Stimulated activated CD8-positive, alpha-beta memory T cell treated with anti-CD3 and anti-CD28 coated beads, Interleukin-12 subunit alpha, Interleukin-12 subunit beta, amount 100 ng/mL, for 24 hours (primary cell): ENCODE measurements around the gene MICALL2.

ENCODE experiments used
- DNase-seq: peaks from one replicate; pipeline ENCODE4 v3.0.0-alpha.2; 2020; ENCODE audit errors: extremely low read depth

The MICALL2 gene

DNA sequence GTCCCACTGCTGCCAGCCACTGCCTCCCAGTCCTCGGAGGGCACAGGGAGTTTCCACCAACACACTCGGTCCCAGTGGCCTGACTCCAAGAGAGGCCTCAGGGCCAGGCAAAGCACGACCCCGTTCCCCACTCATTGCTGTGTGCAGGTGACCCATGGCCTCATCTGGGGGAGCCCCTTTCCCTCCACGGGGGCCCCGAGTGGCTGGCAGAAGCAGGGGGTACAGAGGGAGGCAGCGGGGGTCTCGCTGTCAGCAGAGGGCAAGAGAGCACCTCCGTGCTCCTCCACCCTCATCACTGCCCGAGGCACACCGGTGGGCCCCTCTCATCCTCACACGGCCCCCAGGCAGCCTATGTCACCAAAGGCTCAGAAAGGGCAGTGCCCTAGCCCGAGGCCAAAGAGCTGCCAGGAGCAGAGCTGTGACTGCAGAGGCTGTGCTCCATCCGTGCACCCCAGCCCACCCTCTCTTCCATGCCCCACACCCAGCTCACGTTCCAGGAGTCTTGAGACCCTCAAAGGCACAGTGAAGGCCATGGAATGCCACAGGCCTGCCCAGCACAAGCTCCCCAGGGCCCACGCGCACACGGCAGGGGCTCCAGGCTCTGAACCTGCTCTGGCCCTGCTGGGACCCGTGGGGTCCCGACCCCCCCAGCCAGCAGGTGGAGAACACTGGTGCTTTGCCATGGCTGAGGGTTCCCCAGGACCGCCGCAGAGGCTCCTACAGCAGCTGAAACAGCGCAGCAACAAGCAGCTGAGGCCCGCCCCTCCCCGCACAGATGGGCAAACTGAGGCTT is 25.9 kb downstream of the MICALL2 start:
- DNase-seq: no peak

DNA sequence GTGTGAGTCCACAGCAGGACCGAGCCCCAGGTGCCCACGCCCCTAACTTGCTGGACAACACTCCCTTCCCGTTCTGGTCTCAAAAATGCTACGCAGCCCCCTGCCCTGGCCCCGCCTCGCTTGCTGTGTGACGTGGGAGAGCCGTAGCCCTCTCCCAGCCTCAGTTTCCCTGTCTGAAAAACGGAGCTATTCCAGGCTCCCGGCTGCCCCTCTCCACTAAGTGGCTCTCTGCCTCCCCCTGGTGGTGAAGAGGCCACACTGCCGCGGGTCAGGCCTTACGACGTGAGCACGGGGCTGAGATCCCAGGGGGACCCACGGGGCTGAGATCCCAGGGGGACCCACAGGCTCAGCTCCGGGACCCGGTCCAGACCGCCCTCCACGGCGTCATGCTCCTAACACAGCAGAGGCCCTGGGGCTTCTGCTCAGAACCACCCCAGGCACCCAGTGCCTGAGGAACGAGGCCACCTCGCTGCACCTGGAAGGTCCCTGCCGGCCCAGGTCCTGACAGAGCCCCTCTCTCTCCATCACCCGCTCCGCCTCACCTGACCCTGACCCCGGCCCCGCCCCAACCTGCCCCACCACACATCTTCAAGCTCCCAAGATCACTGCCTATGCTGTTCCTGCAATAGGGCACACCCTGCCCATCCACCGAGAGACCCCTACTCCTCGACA is 26.7 kb downstream of the MICALL2 start:
- DNase-seq: peak; percentile 47

GRCh38 chr7:1431634-1432380 is 27.5 kb downstream of the MICALL2 start:
- no peak for DNase-seq

DNA sequence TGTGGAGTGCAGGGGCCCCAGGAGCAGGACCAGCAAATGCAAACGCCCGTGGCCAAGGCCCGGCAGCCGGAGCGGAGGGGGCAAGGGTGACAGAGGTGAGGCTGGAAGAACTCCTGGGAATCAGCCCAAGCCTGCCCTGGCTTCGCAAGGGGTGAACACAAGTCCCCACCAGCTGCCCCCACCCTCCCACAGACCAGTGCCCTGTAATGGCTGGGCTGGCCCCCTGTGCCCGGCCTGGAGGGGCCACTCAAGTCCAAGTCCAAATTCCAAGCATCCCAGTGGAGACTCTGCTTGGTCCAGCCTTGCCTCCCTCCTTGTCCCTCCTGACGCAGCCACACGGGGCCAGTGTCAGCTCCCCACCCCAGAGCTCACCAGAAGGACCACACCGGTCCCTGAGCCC is 28.0 kb downstream of the MICALL2 start:
- no peak for DNase-seq

DNA sequence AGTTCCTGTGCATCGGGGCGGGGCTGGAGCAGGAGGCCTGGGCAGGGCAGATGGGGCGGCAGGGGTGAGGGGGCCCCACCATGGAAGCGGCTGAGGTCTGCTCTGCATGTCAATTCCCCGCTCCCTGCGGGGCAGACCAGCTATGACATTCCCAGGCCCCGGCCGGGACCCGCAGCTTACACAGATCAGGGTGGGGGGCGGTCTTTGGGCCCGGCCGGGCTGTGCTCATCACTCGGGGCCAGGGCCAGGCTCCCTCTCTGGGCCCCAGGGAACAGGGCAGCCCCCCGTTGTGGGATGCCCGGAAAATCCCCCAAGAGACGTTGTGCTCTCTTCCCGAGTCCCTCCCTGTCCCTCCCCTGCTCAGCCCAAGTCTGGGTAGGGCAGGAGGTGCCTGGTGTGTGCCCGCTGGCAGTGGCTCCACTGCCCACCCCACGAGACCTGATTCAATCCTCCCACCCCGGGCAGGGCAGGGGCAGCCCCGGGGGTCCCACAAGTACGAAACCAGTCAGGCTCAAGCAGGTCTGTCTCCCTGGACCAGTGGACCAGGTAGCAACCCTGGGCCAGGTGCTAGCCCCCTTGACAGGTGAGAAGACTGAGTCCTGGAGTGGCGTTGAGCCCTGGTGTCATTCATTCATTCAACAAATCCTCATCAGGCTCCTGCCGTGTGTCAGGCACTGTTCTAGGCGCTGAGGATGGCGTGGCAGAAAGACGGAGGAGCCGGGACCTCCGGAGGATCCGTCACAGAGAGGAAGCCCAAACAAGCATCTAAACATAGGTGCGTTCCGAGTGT is 29.0 kb downstream of the MICALL2 start:
- DNase-seq: no peak

DNA sequence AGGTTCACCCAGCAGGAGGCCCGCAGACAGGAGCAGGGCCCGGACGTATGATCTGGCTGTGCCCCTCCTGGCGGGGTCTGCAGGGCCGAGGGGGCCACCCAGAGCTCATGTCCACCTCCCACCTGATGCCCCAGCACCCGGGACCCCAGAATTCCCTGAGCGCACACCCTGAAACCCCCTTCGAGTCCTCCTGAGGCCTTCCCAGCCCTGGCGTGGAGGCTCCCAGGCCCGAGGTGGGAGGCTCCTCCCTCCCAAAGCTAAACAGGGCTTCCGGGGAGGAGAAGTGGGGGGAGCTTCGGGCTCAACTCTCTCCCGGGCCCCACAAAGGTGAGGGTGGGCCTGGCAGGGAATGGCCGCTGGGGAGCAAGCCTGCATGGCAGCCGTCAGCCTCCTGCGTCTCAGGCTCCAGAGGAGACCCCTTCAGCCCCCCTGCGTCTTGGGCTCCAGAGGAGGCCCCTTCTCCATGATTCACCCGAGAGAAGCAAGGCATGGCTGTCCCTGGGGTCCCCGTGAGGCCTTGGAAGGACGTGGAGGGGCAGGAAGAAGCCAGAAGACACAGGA is 30.2 kb downstream of the MICALL2 start:
- DNase-seq: no peak

GRCh38 chr7:1427064-1427657 is 32.1 kb downstream of the MICALL2 start:
- DNase-seq: no peak

DNA sequence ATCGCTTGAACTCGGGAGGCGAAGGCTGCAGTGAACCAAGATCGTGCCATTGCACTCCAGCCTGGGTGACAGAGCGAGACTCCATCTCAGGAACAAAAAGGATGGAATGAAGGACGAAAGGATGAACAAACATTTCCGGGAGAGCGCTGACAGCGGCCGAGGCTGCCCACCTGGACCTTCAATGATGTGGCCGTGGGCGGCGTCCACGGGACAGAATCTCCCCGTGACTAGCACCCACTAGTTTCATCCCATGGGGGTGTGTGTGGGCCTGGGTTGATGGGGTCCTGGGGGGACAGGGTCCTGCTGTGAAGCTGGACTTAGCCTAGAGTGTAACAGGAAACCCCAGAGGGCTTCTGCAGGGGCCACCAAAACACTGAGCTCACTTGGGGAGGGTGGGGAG is 32.8 kb downstream of the MICALL2 start:
- DNase-seq: no peak

- DNase-seq: no peak
Observed at GRCh38 chr7:1425292-1426136, 33.8 kb downstream of the MICALL2 start.

DNA sequence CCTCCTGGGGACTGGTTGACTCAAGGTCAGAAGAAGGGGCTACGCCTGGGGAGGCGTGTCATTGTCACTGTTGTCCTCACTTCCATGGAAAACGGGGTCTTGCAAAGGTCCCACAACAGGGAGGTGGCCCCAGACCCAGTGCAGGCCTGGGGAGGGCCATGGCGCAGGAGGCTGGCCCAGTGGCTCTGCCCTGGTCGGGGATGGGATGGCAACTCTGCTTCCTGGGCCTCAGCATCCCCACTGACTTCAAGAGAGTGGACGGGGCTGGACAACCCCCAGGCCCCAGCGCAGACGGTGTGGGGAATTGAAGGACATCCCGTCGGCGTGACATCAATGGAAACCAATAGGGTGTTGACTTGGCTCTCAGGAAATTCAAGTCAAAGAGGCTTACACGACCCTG is 35.2 kb downstream of the MICALL2 start:
- DNase-seq: no peak

DNA sequence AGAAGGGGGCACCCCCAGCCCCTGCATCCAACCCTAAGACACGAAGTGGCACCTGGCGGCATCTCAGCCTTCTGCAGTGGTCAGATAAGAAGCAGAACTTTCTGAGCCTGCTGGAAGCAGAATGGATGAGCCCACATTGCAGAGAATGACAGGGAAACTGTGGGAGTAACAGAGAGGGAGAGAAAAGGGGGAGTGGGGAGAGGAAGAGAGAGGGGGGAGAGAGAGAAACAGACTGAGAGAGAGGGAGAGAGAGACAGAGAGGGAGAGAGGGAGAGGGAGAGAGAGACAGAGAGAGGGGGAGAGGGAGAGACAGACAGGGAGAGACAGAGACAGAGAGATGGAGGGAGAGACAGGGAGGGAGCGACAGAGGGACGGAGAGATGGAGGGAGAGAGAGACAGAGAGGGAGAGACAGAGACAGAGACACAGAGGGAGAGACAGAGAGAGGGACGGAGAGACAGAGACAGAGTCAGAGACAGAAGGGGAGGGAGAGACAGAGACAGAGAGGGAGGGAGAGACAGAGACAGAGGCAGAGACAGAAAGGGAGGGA is 35.9 kb downstream of the MICALL2 start:
- no peak for DNase-seq

- DNase-seq: no peak
Observed at GRCh38 chr7:1422512-1423263, 36.6 kb downstream of the MICALL2 start.

GRCh38 chr7:1421946-1422345 is 37.3 kb downstream of the MICALL2 start:
- no peak for DNase-seq

DNA sequence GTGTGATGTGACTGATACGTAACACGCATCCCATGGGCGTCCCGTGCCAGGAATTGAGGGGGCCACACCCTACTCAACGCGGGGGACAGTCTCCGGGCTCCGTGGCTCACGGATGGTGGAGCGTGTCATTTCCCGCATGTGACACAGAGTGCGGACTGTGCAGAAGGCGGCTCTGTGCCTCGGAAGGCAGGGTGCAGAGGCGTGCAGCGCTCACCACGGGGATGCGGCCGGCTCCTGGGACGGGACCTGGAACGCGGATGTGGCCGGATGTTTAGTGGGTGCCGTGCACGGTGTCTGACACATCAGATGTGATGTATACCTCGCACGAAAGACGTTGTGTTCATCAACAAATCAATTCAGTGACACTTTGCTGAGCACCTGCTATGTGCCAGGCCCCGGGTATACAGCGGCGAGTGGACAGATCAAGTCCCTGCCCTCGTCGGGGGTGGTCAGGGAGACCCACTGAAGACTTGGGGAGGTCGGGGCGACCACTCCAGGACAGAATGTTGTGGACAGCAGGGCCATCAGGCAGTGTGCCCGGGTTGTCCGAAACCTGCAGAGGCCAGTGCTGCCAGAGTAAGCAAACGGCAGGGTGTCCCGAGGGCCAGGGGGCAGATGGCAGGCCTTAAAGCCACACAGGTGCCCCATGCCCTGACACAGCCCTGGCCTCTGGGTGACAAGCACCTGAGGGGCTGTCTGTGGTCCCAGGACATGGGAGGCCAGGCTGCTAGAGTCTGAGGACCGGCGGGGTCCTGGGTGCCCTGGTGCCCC is 38.1 kb downstream of the MICALL2 start:
- DNase-seq: no peak

DNA sequence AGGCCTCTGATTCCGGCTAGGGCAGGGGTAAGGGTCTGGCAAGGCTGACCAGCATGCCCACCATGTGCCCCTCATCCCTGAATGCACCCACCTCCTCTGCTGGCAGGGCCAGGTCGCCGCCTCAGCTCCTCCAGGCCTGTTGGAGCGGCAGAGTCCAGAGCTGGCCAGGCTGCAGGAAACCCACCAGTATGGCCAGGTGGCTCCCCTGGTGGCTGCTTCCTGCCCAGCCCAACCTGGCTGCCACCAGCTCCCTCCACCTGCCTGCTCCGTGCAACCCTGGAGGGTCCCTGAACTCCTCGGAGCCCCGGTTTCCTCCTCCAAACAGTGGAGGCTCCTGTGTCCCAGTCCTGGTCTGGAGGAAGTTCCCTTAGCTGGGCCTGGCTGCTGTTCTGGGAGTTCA is 39.6 kb downstream of the MICALL2 start:
- DNase-seq: no peak

DNA sequence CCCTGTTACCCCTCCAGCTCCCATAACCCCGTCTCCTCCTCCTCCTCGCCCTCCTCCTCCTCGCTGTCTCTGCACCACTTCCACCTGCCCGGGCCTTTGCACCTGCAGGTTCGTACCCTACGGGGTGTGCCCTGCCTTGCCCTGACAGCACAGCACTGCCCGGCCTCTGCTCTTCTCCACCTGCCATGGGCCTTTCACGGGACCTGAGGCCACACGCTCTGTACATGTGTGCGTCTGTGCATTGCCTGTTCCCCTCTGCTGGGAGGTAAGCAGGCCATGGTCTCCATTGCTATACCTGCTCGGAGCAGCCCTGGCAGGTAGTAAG is 40.0 kb downstream of the MICALL2 start:
- no peak for DNase-seq

DNA sequence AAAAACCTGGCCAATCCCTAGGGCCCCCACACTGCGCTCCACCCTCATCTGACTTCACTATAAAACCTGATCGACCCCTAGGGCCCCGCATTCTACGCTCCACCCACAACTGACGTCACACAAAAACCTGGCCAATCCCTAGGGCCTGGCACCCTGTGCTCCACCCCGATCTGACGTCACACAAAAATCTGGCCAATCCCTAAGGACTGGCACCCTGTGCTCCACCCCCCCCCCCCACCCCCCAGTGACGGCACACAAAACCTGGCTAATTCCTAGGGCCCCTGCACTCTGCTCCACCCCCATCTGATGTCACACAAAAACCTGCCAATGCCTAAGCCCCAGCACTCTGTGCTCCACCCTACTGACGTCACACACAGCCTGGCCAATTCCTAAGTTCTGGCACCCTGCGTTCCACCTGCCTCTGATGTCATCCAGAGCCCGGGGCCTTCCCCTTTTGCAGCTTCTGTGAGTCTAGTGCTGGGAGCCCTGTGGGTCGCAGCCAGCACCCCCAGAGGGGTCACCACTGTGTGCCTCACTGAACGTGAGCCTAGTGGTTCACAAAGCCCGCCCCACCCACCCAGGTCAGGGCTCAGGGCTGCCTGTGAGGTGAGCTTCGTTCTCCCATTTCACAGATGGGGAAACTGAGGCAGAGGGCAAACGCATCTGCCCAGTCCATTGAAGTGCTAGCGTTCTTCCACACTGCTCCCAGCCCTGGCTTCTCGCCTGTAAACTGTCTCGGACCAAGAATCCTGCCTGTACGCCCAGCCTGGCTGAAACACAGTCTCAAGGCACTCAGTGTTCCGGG is 40.6 kb downstream of the MICALL2 start:
- DNase-seq: no peak
